Activated gamma-delta T cell treated with Interleukin-2 at 50 U/mL for 16 hours (primary cell): ENCODE measurements around the gene EDIL3.

Experiments
- DNase-seq: peaks from one replicate; pipeline ENCODE4 v3.0.0-alpha.2; 2020

EDIL3 gene

DNA sequence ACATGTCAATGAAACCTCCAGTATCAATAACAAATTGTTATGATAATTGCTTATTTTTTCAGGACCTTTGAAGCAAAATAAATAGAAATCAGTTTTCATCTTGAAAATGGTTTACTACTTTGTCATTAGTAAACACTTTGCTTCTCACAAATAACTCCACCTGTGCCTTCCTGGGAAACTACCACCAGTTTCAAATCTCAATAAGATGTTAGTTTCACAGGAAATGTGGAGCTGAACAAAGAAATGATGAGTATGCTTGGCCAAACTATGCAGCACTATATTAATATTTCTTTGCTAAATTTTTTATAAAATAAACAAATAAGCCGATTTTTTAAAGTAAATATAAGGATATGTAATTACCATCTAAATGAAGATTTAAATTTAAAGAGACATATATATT, 442.5 kb downstream of the EDIL3 start:
- no peak for DNase-seq

- DNase-seq: no peak
Observed at GRCh38 chr5:83937837-83938236, 446.8 kb downstream of the EDIL3 start.

GRCh38 chr5:83931969-83932368, 452.7 kb downstream of the EDIL3 start:
- no peak for DNase-seq

GRCh38 chr5:83927140-83927733, 457.4 kb downstream of the EDIL3 start:
- DNase-seq: peak; percentile 5

GRCh38 chr5:83925955-83926337, 458.7 kb downstream of the EDIL3 start:
- DNase-seq: no peak

- DNase-seq: no peak
Observed at GRCh38 chr5:83925321-83925954, 459.2 kb downstream of the EDIL3 start.

DNA sequence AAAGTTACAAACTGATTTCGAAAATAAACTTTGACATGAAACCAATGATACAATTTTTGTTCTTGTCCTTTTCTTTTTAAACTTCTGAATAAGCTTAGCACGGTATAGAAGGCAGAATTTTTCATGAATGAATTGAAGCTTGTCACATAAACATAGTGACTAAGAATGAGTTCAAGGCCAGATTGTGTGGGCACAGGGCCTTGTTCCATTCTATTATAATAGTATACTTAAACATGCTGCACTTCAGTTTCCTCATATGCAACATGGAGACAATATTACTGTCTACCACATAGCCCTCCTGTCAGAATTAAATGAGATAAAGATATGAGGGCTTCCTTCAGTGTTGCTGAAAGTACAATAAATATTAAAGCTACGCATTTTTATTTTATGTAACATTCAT, 459.8 kb downstream of the EDIL3 start:
- DNase-seq: no peak

GRCh38 chr5:83924171-83924570, 460.5 kb downstream of the EDIL3 start:
- DNase-seq: no peak

DNA sequence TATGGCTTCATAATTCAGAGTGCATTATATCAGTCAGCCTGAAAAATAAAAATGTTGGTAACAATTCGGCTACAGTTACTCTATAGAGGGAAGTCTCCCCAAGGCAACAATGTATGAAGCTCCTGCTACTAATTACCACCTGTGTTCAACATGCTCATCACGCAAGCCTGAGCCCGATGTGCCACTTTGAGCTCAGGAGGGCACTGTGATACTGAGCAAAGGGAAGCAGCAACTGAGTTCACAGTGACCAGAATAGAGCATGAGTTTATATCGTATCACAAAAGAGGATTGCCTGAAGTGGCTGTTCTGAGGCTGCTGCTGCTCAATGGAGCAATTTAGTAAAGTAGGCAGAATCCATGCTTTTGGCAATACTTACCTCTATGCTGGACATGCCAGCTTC, 462.0 kb downstream of the EDIL3 start:
- DNase-seq: no peak

DNA sequence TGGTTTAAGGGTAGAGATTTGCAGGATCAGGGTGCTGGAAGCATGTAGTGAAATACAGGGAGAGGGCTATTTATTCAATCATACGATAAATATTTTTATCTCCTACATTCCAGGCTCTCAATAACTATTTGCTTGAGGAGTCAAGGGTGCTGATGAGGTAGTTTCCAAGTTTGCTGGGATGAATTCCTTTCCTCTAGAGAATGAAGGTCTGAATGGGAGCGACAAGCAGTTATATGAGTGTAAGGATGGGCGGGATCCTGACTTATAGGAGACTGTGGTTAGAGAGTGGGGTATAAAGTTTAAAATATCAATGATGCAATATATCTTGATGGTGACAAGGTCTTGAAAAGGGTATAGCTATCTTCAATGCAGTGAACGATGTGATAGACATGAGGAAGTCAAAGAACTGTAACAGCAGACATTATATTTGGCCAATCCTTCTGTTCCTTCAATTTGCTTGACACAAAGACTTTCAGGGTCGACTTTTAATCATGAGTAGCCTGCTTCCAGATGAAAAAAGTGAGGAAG, 462.9 kb downstream of the EDIL3 start:
- DNase-seq: no peak

DNA sequence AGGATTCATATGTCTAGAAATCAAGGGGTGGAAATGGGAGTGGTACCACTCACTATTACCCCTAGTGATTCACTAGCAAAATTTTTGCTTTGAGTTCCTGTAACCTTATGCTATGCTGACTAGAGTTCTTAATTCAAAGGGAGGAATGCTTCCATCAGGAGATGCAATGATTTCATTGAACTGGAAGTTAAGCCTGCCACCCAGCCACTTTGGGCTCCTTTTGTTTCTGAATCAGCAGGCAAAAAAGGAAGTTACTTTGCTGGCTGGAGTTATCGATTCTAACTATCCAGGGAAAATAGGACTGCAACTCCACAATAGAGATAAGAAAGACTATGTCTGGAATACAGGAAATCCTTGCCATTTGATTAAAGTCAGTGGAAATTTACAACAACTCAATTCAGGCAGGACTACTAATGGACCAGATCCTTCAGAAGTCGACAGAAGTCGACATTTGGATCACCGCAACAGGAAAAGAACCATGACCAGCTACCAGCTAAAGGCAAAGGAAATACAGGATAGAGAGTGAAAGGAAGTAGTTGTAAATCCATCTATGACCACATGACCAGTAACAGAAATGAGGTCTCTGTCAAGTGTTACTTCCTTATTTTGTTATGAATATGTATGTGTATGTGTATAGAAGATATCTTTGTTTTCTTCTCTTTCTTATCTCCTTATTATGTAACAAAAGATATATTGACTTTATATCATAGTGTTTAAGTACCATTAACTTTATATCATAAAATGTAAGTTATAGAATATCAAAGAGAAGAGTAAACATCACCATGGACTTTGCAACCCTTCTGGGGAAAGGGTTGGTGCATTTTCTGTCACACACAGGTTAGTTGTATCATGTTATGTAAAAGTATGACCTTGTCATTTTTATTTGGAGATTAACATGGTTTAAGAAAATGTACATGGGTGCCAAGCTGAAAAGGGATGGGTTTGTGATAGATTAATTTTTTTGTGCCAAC, 465.3 kb downstream of the EDIL3 start:
- no peak for DNase-seq

GRCh38 chr5:83917261-83917908, 467.3 kb downstream of the EDIL3 start:
- DNase-seq: no peak

- DNase-seq: no peak
Observed at GRCh38 chr5:83914662-83915418, 469.8 kb downstream of the EDIL3 start.

- no peak for DNase-seq
Observed at GRCh38 chr5:83914199-83914598, 470.5 kb downstream of the EDIL3 start.

- DNase-seq: no peak
Observed at GRCh38 chr5:83913593-83913992, 471.1 kb downstream of the EDIL3 start.

DNA sequence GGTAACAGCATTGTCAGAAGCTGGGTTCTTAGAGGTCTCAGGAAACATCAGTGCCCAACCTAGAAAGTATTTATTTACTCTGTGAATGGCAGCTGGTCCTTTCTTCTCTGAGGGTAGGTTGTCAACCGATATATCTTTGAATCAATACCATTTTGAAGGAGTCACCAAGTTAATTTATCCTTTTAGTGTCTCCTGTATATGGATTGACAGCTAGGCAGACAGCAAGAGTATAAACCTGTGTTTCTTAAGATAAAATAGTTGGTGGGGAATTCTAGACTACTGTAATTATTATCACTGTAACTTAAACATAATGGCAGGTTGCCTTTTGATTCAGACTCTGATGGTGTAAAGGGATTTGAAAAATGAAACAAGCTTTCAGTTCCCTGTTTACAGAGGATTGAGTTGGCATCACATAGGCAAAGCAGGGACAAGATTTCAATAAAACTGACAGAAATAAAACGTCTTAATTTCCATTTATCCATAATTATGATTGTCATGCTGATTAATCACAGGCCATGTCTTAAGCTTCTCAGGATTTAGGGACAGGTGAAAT, 473.2 kb downstream of the EDIL3 start:
- DNase-seq: no peak

DNA sequence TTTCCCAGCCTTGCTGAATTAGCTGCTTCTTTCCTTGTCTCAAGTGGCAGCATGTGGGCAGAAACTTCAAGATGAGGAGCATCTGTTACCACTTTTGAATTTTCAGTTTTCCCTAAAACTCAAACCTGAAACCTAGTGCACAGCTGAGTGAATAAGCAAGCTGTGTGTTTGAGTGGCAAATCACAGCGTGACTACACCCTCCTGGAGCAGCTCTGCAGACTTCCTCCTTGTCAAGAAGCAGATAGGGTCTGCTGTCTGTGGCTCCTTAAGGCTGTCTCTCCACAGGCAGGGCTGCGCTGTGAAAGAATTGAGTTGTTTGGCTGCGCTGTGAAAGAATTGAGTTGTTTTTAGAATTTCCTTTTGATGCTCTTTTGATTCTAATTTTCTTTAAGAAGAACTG, 484.4 kb downstream of the EDIL3 start:
- DNase-seq: no peak

DNA sequence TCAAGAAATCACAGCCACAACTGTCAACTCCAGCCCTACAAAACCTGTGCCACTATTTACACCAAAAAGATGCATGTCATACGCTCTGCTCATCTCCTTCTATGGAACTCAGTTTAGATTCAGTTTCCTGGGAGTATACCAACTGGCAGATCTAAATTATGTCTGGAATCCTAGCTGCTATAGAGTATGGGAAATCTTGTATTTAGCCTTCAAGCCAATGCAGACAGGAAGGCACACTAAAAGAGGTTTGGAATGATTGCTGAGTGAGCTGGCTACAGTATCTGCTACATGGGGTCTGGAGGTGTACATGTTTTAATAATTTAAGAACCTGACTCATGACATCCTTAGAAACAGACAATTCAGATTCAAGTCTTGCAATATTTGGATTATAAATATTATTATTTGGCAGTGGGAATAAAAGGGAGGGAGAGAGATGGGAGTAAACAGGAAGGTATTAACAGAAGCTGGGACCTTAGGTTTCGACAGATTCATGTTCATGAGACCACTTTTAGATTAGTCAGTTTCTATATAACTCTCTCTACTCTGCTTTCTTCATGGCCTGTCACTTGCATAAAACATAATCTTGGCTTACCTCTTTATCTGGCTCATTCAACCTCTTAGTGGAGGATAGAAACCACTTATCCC, 485.2 kb downstream of the EDIL3 start:
- DNase-seq: no peak

DNA sequence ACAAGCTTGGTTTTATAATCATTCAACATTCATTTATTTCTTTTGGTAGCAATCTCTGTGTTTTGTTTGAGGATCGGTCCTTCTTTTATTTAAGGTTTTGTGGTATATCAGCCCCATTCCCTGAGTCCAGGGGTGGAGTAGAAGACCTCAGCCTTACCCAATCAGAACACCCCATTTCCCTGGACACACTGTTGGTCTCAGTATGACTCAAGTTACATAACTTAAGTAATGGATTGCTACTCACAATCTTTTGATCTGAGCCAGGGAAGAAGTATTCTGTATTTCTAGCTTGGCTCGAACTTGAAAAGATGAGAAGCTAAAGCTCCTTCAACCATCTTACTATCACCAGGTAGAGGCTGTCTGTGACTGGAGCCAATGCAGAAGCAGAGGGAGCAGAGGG, 488.8 kb downstream of the EDIL3 start:
- DNase-seq: no peak

GRCh38 chr5:83891261-83891660, 493.4 kb downstream of the EDIL3 start:
- no peak for DNase-seq
